IMR-90 (cell line): ENCODE results near the gene GPR132. TPM values are rescaled to one million over a fixed set of nuclear protein-coding genes. Genes with fewer than 3 reads are reported as not detected.
"Not testable (repeated sequence)": the region's sequence is repeated elsewhere in the genome, so short reads cannot be mapped to it uniquely, and the experiment has no call there.

Source experiments
- ATAC-seq: fragments of 200-7000 bp; cut with Tn5 transposase; 2 replicates; pipeline ENCODE4 v1.9.1; 2020; ENCODE audit warnings: low read depth, mild to moderate bottlenecking, moderate library complexity
- BruUV-seq: library from RNA; stranded (reverse); fragments of 400-500 nt; replicated peaks from 2 replicates; lab custom pipeline; 2021; lab: Mats Ljungman, UMichigan
- CTCF ChIA-PET: fragments of 300-600 bp; formaldehyde crosslinking; extraction: SDS; loops from one replicate; lab custom pipeline; 2021; ENCODE audit warnings: antibody characterized with exemption; lab: Yijun Ruan, JAX
- POLR2A ChIA-PET: fragments of 300-600 bp; sonication (Branson Sonifier 250); formaldehyde crosslinking; loops from one replicate; lab custom pipeline; 2022; ENCODE audit warnings: antibody characterized with exemption; ENCODE audit not compliant: unreplicated experiment; lab: Charles Lee
- DNase-seq: peaks from one replicate; pipeline ENCODE4 v3.0.0; 2013
- H2AFZ ChIP-seq: replicated peaks from 2 replicates; pipeline ENCODE3; 2013; ENCODE audit warnings: low read length, mild to moderate bottlenecking; ENCODE audit not compliant: poor library complexity
- H2AK5ac ChIP-seq: 2 replicates; pipeline ENCODE4 v1.6.1; 2013; ENCODE audit warnings: low read depth, low read length, inconsistent platforms
- H2AK9ac ChIP-seq: replicated peaks from 2 replicates; pipeline ENCODE3; 2013; ENCODE audit warnings: mild to moderate bottlenecking, low read depth, low read length, moderate library complexity; ENCODE audit not compliant: poor library complexity
- H2BK120ac ChIP-seq: 2 replicates; pipeline ENCODE4 v1.6.1; 2013; ENCODE audit warnings: low read depth, low read length, inconsistent platforms
- H2BK15ac ChIP-seq: 3 replicates; pipeline ENCODE4 v1.6.1; 2013; ENCODE audit warnings: low read depth, low read length, inconsistent platforms
- H2BK20ac ChIP-seq: 2 replicates; pipeline ENCODE4 v1.6.1; 2013; ENCODE audit warnings: low read depth, mild to moderate bottlenecking, inconsistent platforms, low read length, moderate library complexity
- H2BK5ac ChIP-seq: 2 replicates; pipeline ENCODE4 v1.6.1; 2013; ENCODE audit warnings: mild to moderate bottlenecking, low read depth, low read length, inconsistent platforms; ENCODE audit not compliant: poor library complexity, severe bottlenecking
- H3K14ac ChIP-seq: replicated peaks from 2 replicates; pipeline ENCODE4 v1.6.1; 2013; ENCODE audit warnings: low read depth, low read length, inconsistent platforms
- H3K18ac ChIP-seq: 2 replicates; pipeline ENCODE4 v1.6.1; 2013; ENCODE audit warnings: low read depth, low read length, control low read depth
- H3K23ac ChIP-seq: 2 replicates; pipeline ENCODE4 v1.6.1; 2013; ENCODE audit warnings: low read depth, low read length, inconsistent platforms
- H3K27ac ChIP-seq: 2 replicates; pipeline ENCODE4 v1.5.1; 2013; ENCODE audit warnings: mild to moderate bottlenecking, control low read depth, low read length; ENCODE audit not compliant: insufficient read depth
- H3K27me3 ChIP-seq: 2 replicates; pipeline ENCODE4 v1.6.1; 2013; ENCODE audit warnings: low read length; ENCODE audit not compliant: control insufficient read depth, insufficient read depth
- H3K36me3 ChIP-seq: 2 replicates; pipeline ENCODE4 v1.6.1; 2013; ENCODE audit warnings: low read length, mixed read lengths; ENCODE audit not compliant: control insufficient read depth, insufficient read depth
- H3K4ac ChIP-seq: 2 replicates; pipeline ENCODE4 v1.6.1; 2013; ENCODE audit warnings: low read depth, low read length, inconsistent platforms
- H3K4me1 ChIP-seq: 2 replicates; pipeline ENCODE4 v1.6.1; 2013; ENCODE audit warnings: low read length, mixed read lengths; ENCODE audit not compliant: control insufficient read depth, insufficient read depth
- H3K4me2 ChIP-seq: 2 replicates; pipeline ENCODE4 v1.6.1; 2013; ENCODE audit warnings: low read depth, mild to moderate bottlenecking, control low read depth, low read length, moderate library complexity
- H3K4me3 ChIP-seq: 2 replicates; pipeline ENCODE4 v1.5.1; 2013; ENCODE audit warnings: low read depth, mild to moderate bottlenecking, control low read depth, low read length, moderate library complexity; ENCODE audit not compliant: insufficient read depth
- H3K56ac ChIP-seq: 2 replicates; pipeline ENCODE4 v1.6.1; 2013; ENCODE audit warnings: low read length, inconsistent platforms; ENCODE audit not compliant: insufficient read depth; ENCODE audit errors: extremely low read depth
- H3K79me1 ChIP-seq, 2 experiments: 2 replicates each; pipeline ENCODE4 v1.6.1; 2013; ENCODE audit warnings: low read length in 2 of 2, inconsistent platforms in 1 of 2, low read depth in 1 of 2
- H3K9ac ChIP-seq: 2 replicates; pipeline ENCODE4 v1.6.1; 2013; ENCODE audit warnings: low read depth, low read length, control low read depth
- H3K9me1 ChIP-seq: 2 replicates; pipeline ENCODE4 v1.6.1; 2013; ENCODE audit warnings: low read length, inconsistent platforms; ENCODE audit not compliant: insufficient read depth
- H3K9me3 ChIP-seq: 2 replicates; pipeline ENCODE4 v1.6.1; 2013; ENCODE audit warnings: low read length; ENCODE audit not compliant: control insufficient read depth, insufficient read depth
- H4K20me1 ChIP-seq: 2 replicates; pipeline ENCODE4 v1.6.1; 2013; ENCODE audit warnings: low read length, inconsistent platforms; ENCODE audit not compliant: insufficient read depth
- H4K5ac ChIP-seq: 2 replicates; pipeline ENCODE4 v1.6.1; 2013; ENCODE audit warnings: mild to moderate bottlenecking, low read depth, low read length, control low read depth
- H4K8ac ChIP-seq, 2 experiments: 2 replicates each; pipeline ENCODE4 v1.6.1; 2013; ENCODE audit warnings: low read depth in 2 of 2, low read length in 2 of 2, control low read depth in 1 of 2, inconsistent platforms in 1 of 2
- H4K91ac ChIP-seq: 2 replicates; pipeline ENCODE4 v1.6.1; 2013; ENCODE audit warnings: low read depth, low read length, inconsistent platforms; ENCODE audit not compliant: insufficient read depth
- BHLHE40 ChIP-seq: fragments of 150-350 bp; IDR thresholded peaks from 2 replicates; pipeline ENCODE4 v1.6.1; 2016; ENCODE audit warnings: mild to moderate bottlenecking, low read depth, low read length
- CHD1 ChIP-seq: IDR thresholded peaks from 2 replicates; pipeline ENCODE4 v1.6.1; 2012; ENCODE audit warnings: low read depth, low read length, improper control_type of control experiment
- FOS ChIP-seq: fragments of 150-350 bp; IDR thresholded peaks from 2 replicates; pipeline ENCODE4 v1.6.1; 2016; ENCODE audit warnings: low read depth, low read length
- RCOR1 ChIP-seq: IDR thresholded peaks from 2 replicates; pipeline ENCODE4 v1.6.1; 2012; ENCODE audit warnings: mild to moderate bottlenecking, low read length, improper control_type of control experiment; ENCODE audit not compliant: insufficient replicate concordance
- RFX5 ChIP-seq: IDR thresholded peaks from 2 replicates; pipeline ENCODE4 v1.8.0; 2012; ENCODE audit warnings: low read depth, mild to moderate bottlenecking, low read length, moderate library complexity
- SMC3 ChIP-seq: fragments of 150-350 bp; IDR thresholded peaks from 2 replicates; pipeline ENCODE4 v1.6.1; 2016; ENCODE audit warnings: low read depth, mild to moderate bottlenecking, antibody characterized with exemption, low read length, moderate library complexity
- WGBS, 2 experiments: methylation state at CpG; one replicate each; pipeline versions ENCODE4 v1.1.5 to v1.1.7; 2013; ENCODE audit warnings: missing lambda C conversion rate in 2 of 2; ENCODE audit not compliant: insufficient read length in 1 of 2; ENCODE audit errors: extremely low coverage in 2 of 2; 5-methylcytosine and 5-hydroxymethylcytosine counted together
- dilution Hi-C: fragments of 300-500 bp; cut with HindIII; formaldehyde crosslinking; loops from one replicate; pipeline ENCODE4 v1.14.3; 2018; ENCODE audit warnings: low sequenced_read_pairs; ENCODE audit not compliant: unreplicated experiment
- in situ Hi-C: fragments of 300-500 bp; cut with MboI; formaldehyde crosslinking; loops from 3 replicates; pipeline ENCODE4 v1.14.3; 2019; ENCODE audit warnings: low sequenced_read_pairs, inconsistent platforms, mixed read lengths
- intact Hi-C: fragments of 100-400 bp; cut with micrococcal nuclease; formaldehyde crosslinking; loops from 2 replicates; pipeline ENCODE4 v1.10.0; 2022
- polyA plus RNA-seq, 3 experiments: library from polyadenylated mRNA; depleted of rRNA; stranded (reverse); fragments of >200 nt; gene quantifications; 2 replicates each; pipeline ENCODE4 v1.2.3, GENCODE V29; 2012; ENCODE audit warnings: low replicate concordance in 1 of 3
- total RNA-seq: library from RNA; depleted of rRNA; stranded (reverse); fragments of >200 nt; gene quantifications from 2 replicates; pipeline ENCODE4 v1.2.3, GENCODE V29; 2012
- TF ChIP-seq, protein P1 (sequence below): conservative IDR thresholded peaks from 2 replicates; pipeline ENCODE4 v1.5.1; 2012; ENCODE audit warnings: mild to moderate bottlenecking, low read depth, low read length, improper control_type of control experiment

The GPR132 gene
- total and polyA plus RNA-seq, 2 of the 4 experiments (the other 2 are of a cell fraction), result under 0.01 to 0.10 TPM

DNA sequence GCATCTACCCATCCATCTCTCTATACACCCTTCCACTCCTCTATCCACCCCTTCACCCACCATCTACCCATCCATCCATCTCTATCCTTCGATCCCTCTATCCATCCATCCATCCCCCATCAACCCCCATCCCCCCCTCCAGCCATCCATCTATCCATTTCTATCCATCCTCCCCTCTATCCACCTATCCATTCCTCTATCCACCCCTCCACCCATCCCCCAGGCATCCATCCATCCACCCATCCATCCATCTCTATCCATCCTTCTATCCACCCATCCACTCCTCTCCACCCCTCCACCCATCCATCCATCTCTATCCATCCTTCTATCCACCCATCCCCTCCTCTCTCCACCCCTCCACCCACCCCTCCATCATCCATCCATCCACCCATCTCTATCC lies 17.5 kb upstream of the GPR132 start:
- Histone ChIP-seq H2BK5ac (no peak overlapping the region), H3K9ac (no peak overlapping the region), H4K20me1 (peaks cover 5% of the 10 kb centered on the region; the same call in 1 of the 2 replicates), H2AK5ac (no peak overlapping the region), H3K4ac (no peak overlapping the region), H3K27me3 (no peaks in the 10 kb centered on the region), H3K4me1 (peaks cover 2% of the 10 kb centered on the region), H3K56ac (no peak overlapping the region), H3K9me3 (no peaks in the 10 kb centered on the region), H2BK120ac (no peak overlapping the region), H3K18ac (no peak overlapping the region), H2BK20ac (no peak overlapping the region), H2AK9ac (no peak overlapping the region), H2BK15ac (no peak overlapping the region), H3K79me1 (peaks cover 0 to 7% of the 10 kb centered on the region in 2 experiments; a peak in 1 of 4 replicates), H4K8ac (no peak overlapping the region), H3K9me1 (0 out of 2 replicates have a peak, but pooled peaks cover 3% of the 10 kb centered on the region), H3K4me2 (no peak overlapping the region), H2AFZ (no peak overlapping the region), H3K36me3 (no peaks in the 10 kb centered on the region), H4K91ac (no peak overlapping the region), H3K27ac (no peak overlapping the region), H3K4me3 (no peak overlapping the region), H3K23ac (no peak overlapping the region), H3K14ac (no peak overlapping the region), H4K5ac (no peak overlapping the region)
- no TSS peak for BruUV-seq
- intact Hi-C loops, result no loop called here
- WGBS, 2 experiments, result 71 to 100% methylated on average over 1 of the region's 1 CpG
- ChIA-PET CTCF (no interaction called here), POLR2A (no interaction called here)
- dilution Hi-C loops, result no loop called here
- in situ Hi-C loops, result no loop called here
- ATAC-seq, result no peak
- no peak for DNase-seq
- TF ChIP-seq RCOR1 (no peak), SMC3 (no peak), FOS (no peak), RFX5 (no peak), CHD1 (no peak), BHLHE40 (no peak)
- TF ChIP-seq, protein P1, sequence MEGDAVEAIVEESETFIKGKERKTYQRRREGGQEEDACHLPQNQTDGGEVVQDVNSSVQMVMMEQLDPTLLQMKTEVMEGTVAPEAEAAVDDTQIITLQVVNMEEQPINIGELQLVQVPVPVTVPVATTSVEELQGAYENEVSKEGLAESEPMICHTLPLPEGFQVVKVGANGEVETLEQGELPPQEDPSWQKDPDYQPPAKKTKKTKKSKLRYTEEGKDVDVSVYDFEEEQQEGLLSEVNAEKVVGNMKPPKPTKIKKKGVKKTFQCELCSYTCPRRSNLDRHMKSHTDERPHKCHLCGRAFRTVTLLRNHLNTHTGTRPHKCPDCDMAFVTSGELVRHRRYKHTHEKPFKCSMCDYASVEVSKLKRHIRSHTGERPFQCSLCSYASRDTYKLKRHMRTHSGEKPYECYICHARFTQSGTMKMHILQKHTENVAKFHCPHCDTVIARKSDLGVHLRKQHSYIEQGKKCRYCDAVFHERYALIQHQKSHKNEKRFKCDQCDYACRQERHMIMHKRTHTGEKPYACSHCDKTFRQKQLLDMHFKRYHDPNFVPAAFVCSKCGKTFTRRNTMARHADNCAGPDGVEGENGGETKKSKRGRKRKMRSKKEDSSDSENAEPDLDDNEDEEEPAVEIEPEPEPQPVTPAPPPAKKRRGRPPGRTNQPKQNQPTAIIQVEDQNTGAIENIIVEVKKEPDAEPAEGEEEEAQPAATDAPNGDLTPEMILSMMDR, result no peak

DNA sequence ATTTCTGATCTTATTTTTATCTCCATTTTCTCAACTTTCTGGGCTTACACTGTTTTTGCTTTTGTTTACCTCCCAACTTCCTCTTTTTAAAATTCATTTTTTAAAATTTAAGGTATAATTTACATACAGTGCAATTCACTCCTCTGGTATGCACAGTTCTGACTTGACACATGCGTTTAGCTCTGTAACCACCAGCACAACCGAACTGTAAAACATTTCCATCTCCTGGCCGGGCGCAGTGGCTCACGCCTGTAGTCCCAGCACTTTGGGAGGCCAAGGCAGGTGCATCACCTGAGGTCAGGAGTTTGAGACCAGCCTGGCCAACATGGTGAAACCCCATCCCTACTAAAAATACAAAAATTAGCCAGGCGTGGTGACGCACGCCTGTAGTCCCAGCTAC lies 16.2 kb upstream of the GPR132 start:
- ATAC-seq, DNase-seq, H2AK9ac ChIP-seq, H3K79me1 ChIP-seq, H3K9me1 ChIP-seq, POLR2A ChIA-PET, intact Hi-C loops, H2AFZ ChIP-seq, H4K5ac ChIP-seq, H3K4me2 ChIP-seq, dilution Hi-C loops, H3K27me3 ChIP-seq, H4K91ac ChIP-seq, H3K14ac ChIP-seq, H3K4ac ChIP-seq, H3K4me3 ChIP-seq, H2BK5ac ChIP-seq, H4K8ac ChIP-seq, H3K4me1 ChIP-seq, H3K9me3 ChIP-seq, H3K18ac ChIP-seq, H2BK15ac ChIP-seq, H4K20me1 ChIP-seq, CTCF ChIA-PET, H2AK5ac ChIP-seq, H3K27ac ChIP-seq, H3K56ac ChIP-seq, H3K36me3 ChIP-seq, H3K9ac ChIP-seq, H2BK120ac ChIP-seq, BruUV-seq, H2BK20ac ChIP-seq, in situ Hi-C loops, H3K23ac ChIP-seq: not testable (repeated sequence)
- 90% methylated on average over 3 of the region's 8 CpGs; no CpG with 5 or more reads in 1 of the 2 experiments for WGBS, 2 experiments
